A673 (cell line): ENCODE measurements around the gene ASB6. TPM values are rescaled to one million over a fixed set of nuclear protein-coding genes. Genes with fewer than 3 reads are reported as not detected.

ENCODE experiments used
- BruUV-seq: library from RNA; stranded (reverse); fragments of 400-500 nt; replicated peaks from 2 replicates; lab custom pipeline; 2021; lab: Mats Ljungman, UMichigan
- CTCF ChIA-PET: fragments of 300-600 bp; sonication (Branson Sonifier 250); formaldehyde crosslinking; loops from one replicate; lab custom pipeline; 2022; ENCODE audit warnings: antibody characterized with exemption; lab: Charles Lee
- POLR2A ChIA-PET: fragments of 300-600 bp; sonication (Branson Sonifier 250); formaldehyde crosslinking; loops from one replicate; lab custom pipeline; 2022; ENCODE audit warnings: antibody characterized with exemption; ENCODE audit not compliant: low non-redundant PET; lab: Charles Lee
- DNase-seq: peaks from one replicate; pipeline ENCODE4 v3.0.0-alpha.2; 2015; ENCODE audit warnings: low spot score
- H3K27ac ChIP-seq: fragments of 200-600 bp; sonication (generic); 2 replicates; pipeline ENCODE4 v1.5.1; 2016; ENCODE audit warnings: mixed run types, low read depth, mild to moderate bottlenecking, mixed read lengths, antibody characterized with exemption, low read length; ENCODE audit not compliant: poor library complexity, severe bottlenecking
- H3K27me3 ChIP-seq: fragments of 200-600 bp; sonication (generic); replicated peaks from 2 replicates; pipeline ENCODE4 v1.6.1; 2017; ENCODE audit warnings: mixed run types, low read depth, mild to moderate bottlenecking, mixed read lengths, antibody characterized with exemption, low read length; ENCODE audit not compliant: insufficient read depth, poor library complexity
- H3K36me3 ChIP-seq: fragments of 200-600 bp; sonication (generic); 2 replicates; pipeline ENCODE4 v1.6.1; 2016; ENCODE audit warnings: mixed run types, mild to moderate bottlenecking, mixed read lengths, antibody characterized with exemption, low read length; ENCODE audit not compliant: insufficient read depth, poor library complexity, severe bottlenecking
- H3K4me1 ChIP-seq: fragments of 200-600 bp; sonication (generic); 2 replicates; pipeline ENCODE4 v1.6.1; 2017; ENCODE audit warnings: mixed run types, mild to moderate bottlenecking, mixed read lengths, antibody characterized with exemption, low read length; ENCODE audit not compliant: insufficient read depth, poor library complexity, severe bottlenecking
- H3K4me3 ChIP-seq: fragments of 200-600 bp; sonication (generic); 2 replicates; pipeline ENCODE4 v1.5.1; 2016; ENCODE audit warnings: low read depth, mixed run types, mild to moderate bottlenecking, mixed read lengths, low read length; ENCODE audit not compliant: poor library complexity, severe bottlenecking
- H3K9me3 ChIP-seq: fragments of 200-600 bp; sonication (generic); 2 replicates; pipeline ENCODE4 v1.6.1; 2016; ENCODE audit warnings: mixed run types, low read depth, mild to moderate bottlenecking, mixed read lengths, antibody characterized with exemption, low read length; ENCODE audit not compliant: poor library complexity, severe bottlenecking
- CTCF ChIP-seq: fragments of 300-800, 200-600 bp; sonication (generic); conservative IDR thresholded peaks from 2 replicates; pipeline ENCODE4 v1.5.1; 2017; ENCODE audit warnings: low read depth, mild to moderate bottlenecking, antibody characterized with exemption, low read length, moderate library complexity, mixed read lengths
- EZH2 ChIP-seq: fragments of 200-600 bp; sonication (generic); IDR thresholded peaks from 2 replicates; pipeline ENCODE4 v1.6.1; 2017; ENCODE audit warnings: borderline replicate concordance, low read depth, mild to moderate bottlenecking, mixed read lengths, antibody characterized with exemption, low read length; ENCODE audit not compliant: poor library complexity, severe bottlenecking
- intact Hi-C: fragments of 100-400 bp; cut with micrococcal nuclease; formaldehyde crosslinking; loops from one replicate; pipeline ENCODE4 v1.10.0; 2022; ENCODE audit not compliant: unreplicated experiment
- total RNA-seq: library from RNA; stranded (reverse); gene quantifications from 2 replicates; pipeline ENCODE4 v1.2.3, GENCODE V29; 2021

ASB6 gene
- total RNA-seq, 1 experiment from 2014 or later = 36.5 TPM

GRCh38 chr9:129633207-129633606 is 8.7 kb downstream of the ASB6 start:
- TF ChIP-seq EZH2 (no peak), CTCF (no peak)
- Histone ChIP-seq H3K9me3 (no peaks in the 10 kb centered on the region), H3K36me3 (peaks cover 47% of the 10 kb centered on the region), H3K27ac (no peak overlapping the region), H3K4me3 (no peak overlapping the region), H3K27me3 (no peaks in the 10 kb centered on the region), H3K4me1 (peaks cover 27% of the 10 kb centered on the region)
- BruUV-seq = no TSS peak
- DNase-seq = no peak
- intact Hi-C loops = no loop called here
- ChIA-PET CTCF (interaction anchor here (1.1 kb wide), 1 partner anchor 9 kb away, joined by 3 read pairs; no protein-coding TSS in a partner anchor), POLR2A (no interaction called here)

- ChIA-PET CTCF (no interaction called here), POLR2A (no interaction called here)
- no peak overlapping the region for H3K4me3 ChIP-seq
- peaks cover 40% of the 10 kb centered on the region for H3K36me3 ChIP-seq
- intact Hi-C loops = no loop called here
- BruUV-seq = no TSS peak
- no peak for DNase-seq
- H3K9me3 ChIP-seq = no peaks in the 10 kb centered on the region
- peaks cover 34% of the 10 kb centered on the region for H3K4me1 ChIP-seq
- peak overlapping the region; percentile 58 for H3K27ac ChIP-seq
- no peak for TF ChIP-seq EZH2
- TF ChIP-seq CTCF = no peak
- H3K27me3 ChIP-seq = no peaks in the 10 kb centered on the region
These were observed 9.5 kb downstream of the ASB6 start for GRCh38 chr9:129632460-129632859.

GRCh38 chr9:129631674-129632129 is 10.2 kb downstream of the ASB6 start:
- CTCF ChIA-PET = no interaction called here

More at GRCh38 chr9:129631674-129632129, 10.2 kb downstream of the ASB6 start:
- H3K4me3 ChIP-seq = no peak overlapping the region
- H3K27ac ChIP-seq = peak overlapping the region; percentile 58
- POLR2A ChIA-PET = no interaction called here
- H3K4me1 ChIP-seq = peaks cover 40% of the 10 kb centered on the region
- DNase-seq = no peak
- no TSS peak for BruUV-seq
- H3K36me3 ChIP-seq = peaks cover 32% of the 10 kb centered on the region
- intact Hi-C loops = no loop called here
- no peaks in the 10 kb centered on the region for H3K9me3 ChIP-seq
- no peaks in the 10 kb centered on the region for H3K27me3 ChIP-seq
- TF ChIP-seq CTCF (no peak), EZH2 (no peak)
